HCT116 (cell line): ENCODE results near the gene APBB2. TPM values are rescaled to one million over a fixed set of nuclear protein-coding genes. Genes with fewer than 3 reads are reported as not detected.

ENCODE experiments used
- ATAC-seq: fragments of 200-7000 bp; cut with Tn5 transposase; 2 replicates; pipeline ENCODE4 v1.9.1; 2020; ENCODE audit warnings: mild to moderate bottlenecking, moderate library complexity
- BruUV-seq: library from RNA; stranded (reverse); fragments of 400-500 nt; replicated peaks from 2 replicates; lab custom pipeline; 2021; lab: Mats Ljungman, UMichigan
- CTCF ChIA-PET: fragments of 300-600 bp; sonication (Branson Sonifier 250); formaldehyde crosslinking; loops from one replicate; lab custom pipeline; 2021; ENCODE audit warnings: antibody characterized with exemption; lab: Charles Lee
- POLR2A ChIA-PET: fragments of 300-600, 350-600 bp; sonication (Branson Sonifier 250); formaldehyde crosslinking; loops from one replicate; lab custom pipeline; 2021; ENCODE audit warnings: antibody characterized with exemption; lab: Charles Lee
- RAD21 ChIA-PET, 2 experiments: fragments of 300-600 bp; sonication (Branson Sonifier 250); formaldehyde crosslinking; loops; one replicate each; lab custom pipeline; 2023; ENCODE audit warnings: low total read pairs in 2 of 2; ENCODE audit not compliant: uncharacterized antibody in 2 of 2, unreplicated experiment in 2 of 2, low non-redundant PET in 1 of 2; lab: Charles Lee
- DNase-seq: peaks from one replicate; pipeline ENCODE4 v3.0.0-alpha.2; 2010; ENCODE audit warnings: low read depth, low spot score
- H2AFZ ChIP-seq: fragments of 200-600 bp; shearing (Covaris generic), sonication (generic); 2 replicates; pipeline ENCODE4 v1.6.1; 2017; ENCODE audit warnings: low read depth, mixed run types, mixed read lengths, antibody characterized with exemption, low read length; ENCODE audit not compliant: poor library complexity, severe bottlenecking
- H3K27ac ChIP-seq: 2 replicates; pipeline ENCODE4 v1.5.1; 2012; ENCODE audit warnings: low read depth, low read length
- H3K27me3 ChIP-seq: fragments of 200-600 bp; sonication (generic); 2 replicates; pipeline ENCODE4 v1.6.1; 2016; ENCODE audit warnings: mixed run types, low read length, mixed read lengths; ENCODE audit not compliant: insufficient read depth
- H3K36me3 ChIP-seq, 2 experiments: fragments of 200-500 bp in 1 of 2; fragments of 200-600 bp in 1 of 2; sonication (Bioruptor generic) in 1 of 2; sonication (generic) in 1 of 2; 2 replicates each; pipeline versions ENCODE4 v1.5.1 to v1.6.1; 2014 to 2016; ENCODE audit warnings: low read length in 2 of 2, inconsistent platforms in 1 of 2, mixed read lengths in 1 of 2, mixed run types in 1 of 2; ENCODE audit not compliant: insufficient read depth in 2 of 2, control insufficient read depth in 1 of 2
- H3K4me1 ChIP-seq, 2 experiments: fragments of 200-600 bp in 1 of 2; sonication (generic) in 1 of 2; 2 replicates each; pipeline versions ENCODE4 v1.5.1 to v1.6.1; 2012 to 2017; ENCODE audit warnings: low read length in 2 of 2, inconsistent platforms in 1 of 2, mild to moderate bottlenecking in 1 of 2, mixed read lengths in 1 of 2, mixed run types in 1 of 2, moderate library complexity in 1 of 2; ENCODE audit not compliant: insufficient read depth in 2 of 2, control insufficient read depth in 1 of 2
- H3K4me2 ChIP-seq: fragments of 200-600 bp; sonication (generic); 2 replicates; pipeline ENCODE4 v1.6.1; 2017; ENCODE audit warnings: mixed run types, low read length, mixed read lengths
- H3K4me3 ChIP-seq, 2 experiments: fragments of 200-600 bp in 1 of 2; sonication (generic) in 1 of 2; replicated peaks in 1 of 2; 2 replicates each; pipeline ENCODE4 v1.5.1; 2011 to 2016; ENCODE audit warnings: low read length in 2 of 2, control low read depth in 1 of 2, low read depth in 1 of 2, mild to moderate bottlenecking in 1 of 2, mixed read lengths in 1 of 2, mixed run types in 1 of 2
- H3K79me2 ChIP-seq: fragments of 200-600 bp; sonication (generic); 2 replicates; pipeline ENCODE4 v1.6.1; 2017; ENCODE audit warnings: mild to moderate bottlenecking, mixed run types, low read length, moderate library complexity, mixed read lengths; ENCODE audit not compliant: insufficient read depth
- H3K9ac ChIP-seq: fragments of 200-600 bp; sonication (generic); 2 replicates; pipeline ENCODE4 v1.6.1; 2016; ENCODE audit warnings: low read length, mixed read lengths
- H3K9me2 ChIP-seq: fragments of 200-600 bp; sonication (generic), shearing (Covaris generic); 2 replicates; pipeline ENCODE4 v1.6.1; 2017; ENCODE audit warnings: mixed run types, mild to moderate bottlenecking, moderate library complexity; ENCODE audit not compliant: insufficient read depth
- H3K9me3 ChIP-seq, 2 experiments: fragments of 200-500 bp in 1 of 2; fragments of 200-600 bp in 1 of 2; sonication (Bioruptor generic) in 1 of 2; sonication (generic) in 1 of 2; 2 replicates each; pipeline ENCODE4 v1.6.1; 2014 to 2017; ENCODE audit warnings: low read length in 2 of 2, mixed read lengths in 2 of 2, inconsistent platforms in 1 of 2, low read depth in 1 of 2, mild to moderate bottlenecking in 1 of 2, mixed run types in 1 of 2, moderate library complexity in 1 of 2; ENCODE audit not compliant: control insufficient read depth in 1 of 2, insufficient read depth in 1 of 2
- H4K20me1 ChIP-seq: fragments of 200-600 bp; sonication (generic), shearing (Covaris generic); 2 replicates; pipeline ENCODE4 v1.6.1; 2017; ENCODE audit warnings: mixed run types, mild to moderate bottlenecking, moderate library complexity; ENCODE audit not compliant: insufficient read depth
- CBX3 ChIP-seq: IDR thresholded peaks from 2 replicates; pipeline ENCODE4 v1.6.1; 2012; ENCODE audit warnings: low read depth
- CEBPB ChIP-seq: IDR thresholded peaks from 2 replicates; pipeline ENCODE4 v1.6.1; 2012; ENCODE audit warnings: low read depth
- CTCF ChIP-seq, 3 experiments: fragments of 200-600 bp in 1 of 3; sonication (generic) in 1 of 3; IDR thresholded peaks in 2 of 3; conservative IDR thresholded peaks in 1 of 3; 2 replicates each; pipeline ENCODE4 v1.5.1; 2012 to 2017; ENCODE audit warnings: low read depth in 2 of 3, low read length in 2 of 3, antibody characterized with exemption in 1 of 3, borderline replicate concordance in 1 of 3, control low read depth in 1 of 3, mild to moderate bottlenecking in 1 of 3, mixed read lengths in 1 of 3, mixed run types in 1 of 3, moderate library complexity in 1 of 3; ENCODE audit not compliant: insufficient read depth in 1 of 3
- ELF1 ChIP-seq: IDR thresholded peaks from 2 replicates; pipeline ENCODE4 v1.6.1; 2012; ENCODE audit warnings: low read depth, borderline replicate concordance
- EZH2 ChIP-seq: fragments of 200-600 bp; sonication (generic); IDR thresholded peaks from 2 replicates; pipeline ENCODE4 v1.6.1; 2017; ENCODE audit warnings: antibody characterized with exemption, mixed run types
- EZH2phosphoT487 ChIP-seq: fragments of 200-600 bp; IDR thresholded peaks from 2 replicates; pipeline ENCODE4 v1.6.1; 2018; ENCODE audit warnings: antibody characterized with exemption, borderline replicate concordance
- FOSL1 ChIP-seq: IDR thresholded peaks from 2 replicates; pipeline ENCODE4 v1.6.1; 2012; ENCODE audit warnings: low read depth
- JUND ChIP-seq: IDR thresholded peaks from 2 replicates; pipeline ENCODE4 v1.6.1; 2012
- MAX ChIP-seq: IDR thresholded peaks from 2 replicates; pipeline ENCODE4 v1.6.1; 2012
- POLR2A ChIP-seq: IDR thresholded peaks from 2 replicates; pipeline ENCODE4 v1.7.0; 2011; ENCODE audit warnings: borderline replicate concordance; ENCODE audit not compliant: insufficient read depth, insufficient read length; ENCODE audit errors: extremely low read depth
- POLR2AphosphoS5 ChIP-seq: IDR thresholded peaks from 2 replicates; pipeline ENCODE4 v1.6.1; 2011; ENCODE audit warnings: mild to moderate bottlenecking, low read depth, low read length, moderate library complexity
- RAD21 ChIP-seq: IDR thresholded peaks from 2 replicates; pipeline ENCODE4 v1.6.1; 2012; ENCODE audit warnings: low read depth, mild to moderate bottlenecking
- SIN3A ChIP-seq: IDR thresholded peaks from 2 replicates; pipeline ENCODE4 v1.6.1; 2012; ENCODE audit warnings: low read depth
- SP1 ChIP-seq: IDR thresholded peaks from 2 replicates; pipeline ENCODE4 v1.6.1; 2012; ENCODE audit warnings: low read depth
- SRF ChIP-seq: IDR thresholded peaks from 2 replicates; pipeline ENCODE4 v1.6.1; 2012; ENCODE audit warnings: low read depth
- TCF7L2 ChIP-seq: IDR thresholded peaks from 2 replicates; pipeline ENCODE4 v1.7.0; 2011; ENCODE audit warnings: borderline replicate concordance, inconsistent platforms; ENCODE audit not compliant: insufficient read depth, insufficient read length; ENCODE audit errors: extremely low read depth
- YY1 ChIP-seq: IDR thresholded peaks from 2 replicates; pipeline ENCODE4 v1.6.1; 2011; ENCODE audit warnings: low read length, low read depth, moderate library complexity, mild to moderate bottlenecking; ENCODE audit not compliant: insufficient replicate concordance; ENCODE audit errors: extremely low read depth
- ZBTB33 ChIP-seq: IDR thresholded peaks from 2 replicates; pipeline ENCODE4 v1.6.1; 2011; ENCODE audit warnings: mild to moderate bottlenecking, low read length, moderate library complexity; ENCODE audit not compliant: insufficient replicate concordance; ENCODE audit errors: extremely low read depth
- ZNF274 ChIP-seq: fragments of 200-500 bp; sonication (Bioruptor generic); IDR thresholded peaks from 2 replicates; pipeline ENCODE4 v1.6.1; 2014; ENCODE audit warnings: mild to moderate bottlenecking, low read depth, low read length, inconsistent platforms
- intact Hi-C: fragments of 100-400 bp; cut with micrococcal nuclease; formaldehyde crosslinking; loops from 2 replicates; pipeline ENCODE4 v1.10.0; 2022
- total RNA-seq: library from RNA; stranded (reverse); gene quantifications from one replicate; pipeline ENCODE4 v1.2.1, GENCODE V29; 2021; ENCODE audit not compliant: unreplicated experiment

The APBB2 gene
- total RNA-seq, 1 experiment from 2014 or later: 72.5 TPM

- POLR2A ChIA-PET: no interaction called here
Observed at GRCh38 chr4:40778090-40778489, 436.3 kb downstream of the APBB2 start.

More at GRCh38 chr4:40778090-40778489, 436.3 kb downstream of the APBB2 start:
- DNase-seq: no peak
- H3K9ac ChIP-seq: no peak overlapping the region
- no peak overlapping the region for H3K27ac ChIP-seq
- no peaks in the 10 kb centered on the region for H3K27me3 ChIP-seq
- CTCF ChIA-PET: no interaction called here
- no peaks in the 10 kb centered on the region for H3K9me3 ChIP-seq
- no peaks in the 10 kb centered on the region for H3K4me1 ChIP-seq
- no TSS peak for BruUV-seq
- no peaks in the 10 kb centered on the region for H3K9me2 ChIP-seq
- no peak overlapping the region for H3K4me2 ChIP-seq
- no peaks in the 10 kb centered on the region for H3K79me2 ChIP-seq
- no peaks in the 10 kb centered on the region for H4K20me1 ChIP-seq
- intact Hi-C loops: no loop called here
- H3K4me3 ChIP-seq: no peak overlapping the region
- ATAC-seq: no peak
- RAD21 ChIA-PET: no interaction called here
- no peaks in the 10 kb centered on the region for H3K36me3 ChIP-seq
- TF ChIP-seq FOSL1 (no peak), RAD21 (no peak), EZH2 (no peak), SRF (no peak), TCF7L2 (no peak), SP1 (no peak), ZBTB33 (no peak), EZH2phosphoT487 (no peak), JUND (no peak), POLR2A (no peak), ELF1 (no peak), CEBPB (no peak), ZNF274 (no peak), YY1 (no peak), POLR2AphosphoS5 (no peak), CBX3 (no peak), SIN3A (no peak), MAX (no peak), CTCF (IDR thresholded peaks at IDR 0.05 in 2 of 3, conservative IDR thresholded peaks at IDR 0.05 in 1 of 3; ENCODE audit: borderline replicate concordance in 1 of 3, insufficient read depth in 1 of 3, low read depth in 2 of 3, low read length in 2 of 3) (no peak)
- H2AFZ ChIP-seq: no peak overlapping the region
